HepG2 (cell line): ENCODE results near the gene C11orf42. TPM values are rescaled to one million over a fixed set of nuclear protein-coding genes. Genes with fewer than 3 reads are reported as not detected.

Experiments
- ATAC-seq: fragments of 200-7000 bp; cut with Tn5 transposase; 3 replicates; pipeline ENCODE4 v1.9.1; 2020; ENCODE audit warnings: mild to moderate bottlenecking, moderate library complexity
- BruUV-seq: library from RNA; stranded (reverse); fragments of 400-500 nt; replicated peaks from 2 replicates; lab custom pipeline; 2021; lab: Mats Ljungman, UMichigan
- CTCF ChIA-PET: fragments of 300-600 bp; formaldehyde crosslinking; extraction: SDS; loops from one replicate; lab custom pipeline; 2021; ENCODE audit warnings: low total read pairs, inconsistent platforms, low intra/inter-chr PET ratio; lab: Yijun Ruan, JAX
- POLR2A ChIA-PET: fragments of 350-600 bp; sonication (Branson Sonifier 250); formaldehyde crosslinking; loops from one replicate; lab custom pipeline; 2020; ENCODE audit warnings: antibody characterized with exemption, inconsistent platforms; lab: Yijun Ruan, JAX
- DNase-seq: peaks from one replicate; pipeline ENCODE4 v3.0.0-alpha.2; 2015; ENCODE audit warnings: low spot score
- FAIRE-seq: peaks from 3 replicates; lab custom pipeline; 2011; peaks lifted over from hg19 to GRCh38; lab: Jason Lieb, UNC
- H2AFZ ChIP-seq: one replicate; pipeline ENCODE4 v1.6.1; 2011; ENCODE audit warnings: low read length, inconsistent platforms
- H3K27ac ChIP-seq: fragments of 300-600 bp; 3 replicates; pipeline ENCODE4 v1.8.0; 2011; ENCODE audit warnings: mixed run types, mild to moderate bottlenecking, mixed read lengths, low read length, inconsistent platforms; ENCODE audit not compliant: insufficient read depth; ENCODE audit errors: extremely low read length
- H3K27me3 ChIP-seq, 2 experiments: fragments of 200-600 bp in 1 of 2; 2 replicates in 1 of 2; 3 replicates in 1 of 2; pipeline versions ENCODE4 v1.6.0 to v1.8.0; 2011; ENCODE audit warnings: low read length in 2 of 2, mild to moderate bottlenecking in 2 of 2, moderate library complexity in 2 of 2, inconsistent platforms in 1 of 2; ENCODE audit not compliant: insufficient read depth in 2 of 2, control insufficient read depth in 1 of 2
- H3K36me3 ChIP-seq, 2 experiments: fragments of 200-600 bp in 1 of 2; replicated peaks in 1 of 2; 2 replicates in 1 of 2; 3 replicates in 1 of 2; pipeline versions ENCODE4 v1.5.1 to v1.8.0; 2011; ENCODE audit warnings: low read length in 2 of 2, inconsistent platforms in 1 of 2; ENCODE audit not compliant: insufficient read depth in 2 of 2, control insufficient read depth in 1 of 2
- H3K4me1 ChIP-seq: 2 replicates; pipeline ENCODE4 v1.5.1; 2012; ENCODE audit warnings: low read length, inconsistent platforms; ENCODE audit not compliant: insufficient read depth
- H3K4me2 ChIP-seq: 2 replicates; pipeline ENCODE4 v1.6.0; 2011; ENCODE audit warnings: low read depth, low read length, inconsistent platforms
- H3K4me3 ChIP-seq, 3 experiments: fragments of 200-600 bp in 1 of 3; sonication (generic), shearing (Covaris generic) in 1 of 3; replicated peaks in 1 of 3; 2 replicates each; pipeline ENCODE4 v1.5.1; 2011 to 2016; ENCODE audit warnings: low read length in 3 of 3, inconsistent platforms in 2 of 3, low read depth in 2 of 3, mild to moderate bottlenecking in 2 of 3, control low read depth in 1 of 3, mixed read lengths in 1 of 3; ENCODE audit not compliant: insufficient read depth in 1 of 3
- H3K79me2 ChIP-seq: one replicate; pipeline ENCODE4 v1.6.1; 2011; ENCODE audit warnings: low read length, inconsistent platforms; ENCODE audit not compliant: insufficient read depth
- H3K9ac ChIP-seq: 2 replicates; pipeline ENCODE4 v1.6.0; 2011; ENCODE audit warnings: mild to moderate bottlenecking, low read depth, low read length, inconsistent platforms; ENCODE audit not compliant: insufficient read depth
- H3K9me3 ChIP-seq: 2 replicates; pipeline ENCODE4 v1.5.1; 2012; ENCODE audit warnings: mild to moderate bottlenecking, low read length
- H4K20me1 ChIP-seq: 2 replicates; pipeline ENCODE4 v1.6.0; 2011; ENCODE audit warnings: inconsistent platforms, mild to moderate bottlenecking, low read length, moderate library complexity; ENCODE audit not compliant: insufficient read depth
- ARNT ChIP-seq: fragments of 450-650 bp; IDR thresholded peaks from 2 replicates; pipeline ENCODE4 v1.6.1; 2017
- CERS6 ChIP-seq: sonication (generic); formaldehyde crosslinking; IDR thresholded peaks from 2 replicates; pipeline ENCODE4 v1.5.0; 2020; ENCODE audit warnings: missing genetic modification reagents
- CREB3 ChIP-seq: sonication (generic); formaldehyde crosslinking; IDR thresholded peaks from 2 replicates; pipeline ENCODE4 v1.5.0; 2020; ENCODE audit warnings: missing genetic modification reagents
- GPN1 ChIP-seq: sonication (generic); formaldehyde crosslinking; IDR thresholded peaks from 2 replicates; pipeline ENCODE4 v1.5.1; 2020; ENCODE audit warnings: missing genetic modification reagents, borderline replicate concordance
- HMGXB3 ChIP-seq: sonication (generic); formaldehyde crosslinking; IDR thresholded peaks from 2 replicates; pipeline ENCODE4 v1.4.0; 2020; ENCODE audit warnings: missing genetic modification reagents, borderline replicate concordance
- IKZF1 ChIP-seq: fragments of 450-650 bp; IDR thresholded peaks from 2 replicates; pipeline ENCODE4 v1.7.1; 2016
- MLLT10 ChIP-seq: sonication (generic); formaldehyde crosslinking; IDR thresholded peaks from 2 replicates; pipeline ENCODE4 v1.4.0; 2020; ENCODE audit warnings: missing genetic modification reagents
- NR2F2 ChIP-seq: IDR thresholded peaks from 2 replicates; pipeline ENCODE4 v1.6.1; 2012; ENCODE audit warnings: low read depth, inconsistent platforms, borderline replicate concordance
- PCBP2 ChIP-seq: fragments of 200-400 bp; formaldehyde crosslinking; optimal IDR thresholded peaks from 2 replicates; pipeline ENCODE3; 2018; ENCODE audit warnings: low read length, low read depth; ENCODE audit not compliant: poor library complexity, severe bottlenecking
- REST ChIP-seq, 2 experiments: IDR thresholded peaks; 2 replicates each; pipeline ENCODE4 v1.6.1; 2011 to 2012; ENCODE audit warnings: low read length in 2 of 2, borderline replicate concordance in 1 of 2, low read depth in 1 of 2, mild to moderate bottlenecking in 1 of 2, moderate library complexity in 1 of 2
- ZNF230 ChIP-seq: sonication (generic); formaldehyde crosslinking; IDR thresholded peaks from 2 replicates; pipeline ENCODE4 v1.4.0; 2020; ENCODE audit warnings: mild to moderate bottlenecking, missing genetic modification reagents
- ZNF333 ChIP-seq: sonication (generic); formaldehyde crosslinking; IDR thresholded peaks from 2 replicates; pipeline ENCODE4 v1.4.0; 2020; ENCODE audit warnings: mild to moderate bottlenecking, missing genetic modification reagents, borderline replicate concordance
- ZNF75D ChIP-seq: sonication (generic); formaldehyde crosslinking; IDR thresholded peaks from 2 replicates; pipeline ENCODE4 v1.8.1; 2023; ENCODE audit warnings: missing genetic modification reagents, mild to moderate bottlenecking, borderline replicate concordance
- ZNF768 ChIP-seq: sonication (generic); formaldehyde crosslinking; IDR thresholded peaks from 2 replicates; pipeline ENCODE4 v1.4.0; 2020; ENCODE audit warnings: missing genetic modification reagents
- ZSCAN22 ChIP-seq: sonication (generic); formaldehyde crosslinking; IDR thresholded peaks from 2 replicates; pipeline ENCODE4 v1.4.0; 2020; ENCODE audit warnings: mild to moderate bottlenecking, missing genetic modification reagents
- WGBS: methylation state at CpG from one replicate; pipeline ENCODE4 v1.1.6; 2017; ENCODE audit warnings: low lambda C conversion rate; 5-methylcytosine and 5-hydroxymethylcytosine counted together
- in situ Hi-C: cut with HindIII; loops from 2 replicates; pipeline ENCODE4 v1.10.0; 2017; ENCODE audit warnings: low pct_unique_long_range_greater_than_20kb; ENCODE audit not compliant: extremely low pct_ligation_motif_present
- intact Hi-C: fragments of 100-400 bp; cut with micrococcal nuclease; formaldehyde crosslinking; loops from one replicate; pipeline ENCODE4 v1.10.0; 2022; ENCODE audit not compliant: unreplicated experiment
- polyA plus RNA-seq, 8 experiments: library from polyadenylated mRNA; depleted of rRNA in 3 of 8; stranded (reverse) in 7 of 8; unstranded in 1 of 8; fragments of >200 nt; fragmentation: Illumina TruSeq in 4 of 8; extraction: Trizol in 4 of 8; gene quantifications; 2 replicates each; pipeline versions ENCODE4 v1.2.1 to v1.2.3, GENCODE V29; 2011 to 2016; ENCODE audit warnings: low read depth in 4 of 8, missing spikeins in 1 of 8, mixed read lengths in 1 of 8; ENCODE audit not compliant: insufficient read depth in 1 of 8
- total RNA-seq, 5 experiments: library from RNA; depleted of rRNA; stranded (reverse); fragments of >200 nt; fragmentation: Illumina TruSeq; extraction: Trizol; gene quantifications; 2 replicates each; pipeline ENCODE4 v1.2.3, GENCODE V29; 2016; ENCODE audit warnings: low read depth in 1 of 5

C11orf42 gene
- total and polyA plus RNA-seq, 2 of the 13 experiments (the other 11 are each of a cell fraction or from before 2014, with no cell fraction given), result not detected

GRCh38 chr11:6202041-6202440 is 3.3 kb upstream of the C11orf42 start:
- FAIRE-seq (no peak), ATAC-seq (no peak), DNase-seq (no peak)
- POLR2A ChIA-PET, result no interaction called here
- Histone ChIP-seq H3K4me1 (no peaks in the 10 kb centered on the region), H3K79me2 (no peaks in the 10 kb centered on the region), H3K4me2 (no peak overlapping the region), H3K9ac (no peak overlapping the region), H3K27ac (no peak overlapping the region), H3K4me3 (no peak overlapping the region), H4K20me1 (no peaks in the 10 kb centered on the region), H3K36me3 (no peaks in the 10 kb centered on the region), H2AFZ (no peak overlapping the region), H3K9me3 (no peaks in the 10 kb centered on the region), H3K27me3 (peaks cover 0 to 5% of the 10 kb centered on the region in 2 experiments; a peak in 1 of 5 replicates)
- BruUV-seq, result no TSS peak
- intact Hi-C loops, result no loop called here
- CTCF ChIA-PET, result no interaction called here
- in situ Hi-C loops, result no loop called here
- WGBS, result 96% methylated on average over 1 of the region's 1 CpG
- TF ChIP-seq ZNF333 (CRISPR knock-in tag), result no peak
- TF ChIP-seq ZNF75D (CRISPR knock-in tag), result no peak
- TF ChIP-seq REST (IDR thresholded peaks at IDR 0.05; ENCODE audit: borderline replicate concordance in 1 of 2, low read depth in 1 of 2, low read length in 2 of 2), result no peak
- TF ChIP-seq ARNT, result no peak
- no peak for TF ChIP-seq CREB3 (CRISPR knock-in tag)
- no peak for TF ChIP-seq ZNF230 (CRISPR knock-in tag)
- no peak for TF ChIP-seq GPN1 (CRISPR knock-in tag)
- TF ChIP-seq ZSCAN22 (CRISPR knock-in tag), result no peak
- no peak for TF ChIP-seq IKZF1
- no peak for TF ChIP-seq CERS6 (CRISPR knock-in tag)
- no peak for TF ChIP-seq MLLT10 (CRISPR knock-in tag)
- TF ChIP-seq ZNF768, result no peak
- TF ChIP-seq PCBP2, result no peak
- no peak for TF ChIP-seq NR2F2
- no peak for TF ChIP-seq HMGXB3
